ENCODE data around the gene ACAD8.

- TF ChIP-seq EZH2phosphoT487 (IDR thresholded peaks at IDR 0.05; ENCODE audit: low read depth) (no peak), CTCF (IDR thresholded peaks at IDR 0.05; ENCODE audit: low read depth, low read length) (no peak)
Observed at GRCh38 chr11:134292661-134293060, 39.3 kb downstream of the ACAD8 start.
